Measurements from ENCODE around the gene OLA1. TPM values are rescaled to one million over a fixed set of nuclear protein-coding genes. Genes with fewer than 3 reads are reported as not detected.

OLA1 gene
- total and polyA plus RNA-seq, 2 donors (not counting 1 experiment from before 2014, with no cell fraction given) = 13.9 to 47.7 TPM

- peaks cover 26% of the 10 kb centered on the region for H4K20me1 ChIP-seq (ENCODE audit: control insufficient read depth, insufficient read depth, low read length, poor library complexity, severe bottlenecking)
- Mint-ChIP-seq H3K9me3 (ENCODE audit: insufficient read depth) (no peaks in the 10 kb centered on the region), H3K27me3 (no peaks in the 10 kb centered on the region), H3K27ac (no peak overlapping the region), H3K4me3 (no peak overlapping the region), H3K4me1 (peaks cover 24% of the 10 kb centered on the region)
- no peaks in the 10 kb centered on the region for H3K27me3 ChIP-seq (replicated peaks in 1 of 4; ENCODE audit: control extremely low read depth in 1 of 4, control insufficient read depth in 3 of 4, insufficient read depth in 4 of 4, low read length in 3 of 4)
- no peak overlapping the region for H3K27ac ChIP-seq (ENCODE audit: low read length in 2 of 2)
- POLR2A ChIA-PET = no interaction called here
- TF ChIP-seq CTCF (IDR thresholded peaks at IDR 0.05) (no peak), EZH2 (IDR thresholded peaks at IDR 0.05; ENCODE audit: borderline replicate concordance, insufficient read depth, low read depth, low read length, poor library complexity, severe bottlenecking) (no peak)
- ATAC-seq (ENCODE audit: low read depth) = no peak
- intact Hi-C loops (cut with micrococcal nuclease) = no loop called here
- H2AFZ ChIP-seq (ENCODE audit: insufficient read depth, low read depth, low read length, poor library complexity, severe bottlenecking) = no peak overlapping the region
- no CpG with 5 or more reads among the region's 1 CpG for WGBS (ENCODE audit: insufficient coverage)
- DNase-seq = no peak
- H3K4me3 ChIP-seq (ENCODE audit: control extremely low read depth in 1 of 5, extremely low read depth in 1 of 5, insufficient read depth in 1 of 5, low read depth in 2 of 5, low read length in 4 of 5) = no peak overlapping the region
- H3K79me2 ChIP-seq (ENCODE audit: control insufficient read depth, insufficient read depth, low read length) = peaks cover 73% of the 10 kb centered on the region
- H3K9me3 ChIP-seq (ENCODE audit: control extremely low read depth in 1 of 3, control insufficient read depth in 2 of 3, insufficient read depth in 1 of 3, low read length in 2 of 3) = peaks cover 0 to 3% (median 0%) of the 10 kb centered on the region in 3 donors
- peaks cover 1 to 4% of the 10 kb centered on the region in 2 experiments for H3K36me3 ChIP-seq (replicated peaks in 1 of 2; ENCODE audit: control extremely low read depth in 1 of 2, control insufficient read depth in 1 of 2, extremely low read depth in 1 of 2, insufficient read depth in 2 of 2, low read length in 1 of 2)
- CTCF ChIA-PET = no interaction called here
- H3K9ac ChIP-seq (ENCODE audit: low read length) = no peak overlapping the region
- peaks cover 0 to 3% of the 10 kb centered on the region in 2 donors for H3K4me1 ChIP-seq (ENCODE audit: control insufficient read depth in 2 of 2, insufficient read depth in 2 of 2, low read length in 2 of 2)
- H3K4me2 ChIP-seq (replicated peaks; ENCODE audit: low read depth, low read length, poor library complexity, severe bottlenecking) = no peak overlapping the region
These were observed 14.5 kb downstream of the OLA1 start for GRCh38 chr2:174233771-174234275.

- Mint-ChIP-seq H3K4me3 (no peak overlapping the region), H3K27me3 (no peaks in the 10 kb centered on the region), H3K27ac (no peak overlapping the region), H3K4me1 (peaks cover 10% of the 10 kb centered on the region), H3K9me3 (ENCODE audit: insufficient read depth) (no peaks in the 10 kb centered on the region)
- no peaks in the 10 kb centered on the region for H3K9me3 ChIP-seq (ENCODE audit: control extremely low read depth in 1 of 3, control insufficient read depth in 2 of 3, insufficient read depth in 1 of 3, low read length in 2 of 3)
- no peak for DNase-seq
- ATAC-seq (ENCODE audit: low read depth) = no peak
- no peak overlapping the region for H3K27ac ChIP-seq (ENCODE audit: low read length in 2 of 2)
- peaks cover 5% of the 10 kb centered on the region for H4K20me1 ChIP-seq (ENCODE audit: control insufficient read depth, insufficient read depth, low read length, poor library complexity, severe bottlenecking)
- no peak for TF ChIP-seq CTCF (IDR thresholded peaks at IDR 0.05)
- no peak for TF ChIP-seq EZH2 (IDR thresholded peaks at IDR 0.05; ENCODE audit: borderline replicate concordance, insufficient read depth, low read depth, low read length, poor library complexity, severe bottlenecking)
- CTCF ChIA-PET = interaction anchor here (1.2 kb wide), 1 partner anchor 21 kb away, joined by 3 read pairs; the partner anchor contains the start of gene OLA1
- no peaks in the 10 kb centered on the region for H3K27me3 ChIP-seq (replicated peaks in 1 of 4; ENCODE audit: control extremely low read depth in 1 of 4, control insufficient read depth in 3 of 4, insufficient read depth in 4 of 4, low read length in 3 of 4)
- POLR2A ChIA-PET = no interaction called here
- whole genome bisulfite sequencing (ENCODE audit: insufficient coverage) = 100% methylated on average over 1 of the region's 1 CpG
- H3K4me2 ChIP-seq (replicated peaks; ENCODE audit: low read depth, low read length, poor library complexity, severe bottlenecking) = no peak overlapping the region
- H3K36me3 ChIP-seq (replicated peaks in 1 of 2; ENCODE audit: control extremely low read depth in 1 of 2, control insufficient read depth in 1 of 2, extremely low read depth in 1 of 2, insufficient read depth in 2 of 2, low read length in 1 of 2) = peaks cover 9 to 15% of the 10 kb centered on the region in 2 experiments
- no peak overlapping the region for H3K4me3 ChIP-seq (ENCODE audit: control extremely low read depth in 1 of 5, extremely low read depth in 1 of 5, insufficient read depth in 1 of 5, low read depth in 2 of 5, low read length in 4 of 5)
- intact Hi-C loops (cut with micrococcal nuclease) = no loop called here
- H2AFZ ChIP-seq (ENCODE audit: insufficient read depth, low read depth, low read length, poor library complexity, severe bottlenecking) = no peak overlapping the region
- H3K9ac ChIP-seq (ENCODE audit: low read length) = no peak overlapping the region
- peaks cover 0 to 3% of the 10 kb centered on the region in 2 donors for H3K4me1 ChIP-seq (ENCODE audit: control insufficient read depth in 2 of 2, insufficient read depth in 2 of 2, low read length in 2 of 2)
- peaks cover 21% of the 10 kb centered on the region for H3K79me2 ChIP-seq (ENCODE audit: control insufficient read depth, insufficient read depth, low read length)
These were observed 20.6 kb downstream of the OLA1 start for GRCh38 chr2:174227748-174228147.

All from B cell (primary cell).